ENCODE results near the gene BSDC1. TPM values are rescaled to one million over a fixed set of nuclear protein-coding genes. Genes with fewer than 3 reads are reported as not detected.
"Not testable (repeated sequence)": the region's sequence is repeated elsewhere in the genome, so short reads cannot be mapped to it uniquely, and the experiment has no call there.

Gene BSDC1
- 10 to 100 TPM; 52.5 to 52.6 TPM for total RNA-seq

- H3K9me3 Mint-ChIP-seq = no peaks in the 10 kb centered on the region
- peak within 1 kb of the TSS; percentile 98 for H3K27ac Mint-ChIP-seq
- CTCF ChIA-PET = interaction anchor here (0.7 to 2.4 kb wide), 12 partner anchors 10 to 379 kb away, joined by 3 to 24 read pairs (median 4); partner anchors contain the start of genes KPNA6 and MARCKSL1
- peaks cover 30% of the 10 kb centered on the region for H3K4me1 Mint-ChIP-seq
- peaks cover 13% of the 10 kb centered on the region for H3K27me3 Mint-ChIP-seq
- H3K4me3 Mint-ChIP-seq = peak within 1 kb of the TSS; percentile 100
- POLR2A ChIA-PET = interaction anchor here (0.5 to 2.0 kb wide), 21 partner anchors 13 to 381 kb away, joined by 3 to 11 read pairs (median 4); partner anchors contain the start of genes CCDC28B, IQCC, KHDRBS1 and LCK
- H3K36me3 Mint-ChIP-seq (ENCODE audit: low read depth) = peaks cover 3% of the 10 kb centered on the region
- DNase-seq = peak; percentile 99
Observed at GRCh38 chr1:32394141-32394889, at the start of gene BSDC1. Gene BSDC1 (minus strand): TSS chr1:32394441. CDS start chr1:32394414, 27 bp downstream.

GRCh38 chr1:32441467-32441866 is 47.2 kb upstream of the BSDC1 start:
- H3K27ac Mint-ChIP-seq; H3K4me3 Mint-ChIP-seq; POLR2A ChIA-PET; CTCF ChIA-PET; DNase-seq; H3K4me1 Mint-ChIP-seq; H3K9me3 Mint-ChIP-seq; H3K36me3 Mint-ChIP-seq (ENCODE audit: low read depth): not testable (repeated sequence)
- peaks cover 44% of the 10 kb centered on the region for H3K27me3 Mint-ChIP-seq

- DNase-seq; H3K36me3 Mint-ChIP-seq (ENCODE audit: low read depth); H3K4me1 Mint-ChIP-seq; H3K27ac Mint-ChIP-seq; H3K9me3 Mint-ChIP-seq; POLR2A ChIA-PET; H3K4me3 Mint-ChIP-seq: not testable (repeated sequence)
- CTCF ChIA-PET = interaction anchor here (0.7 kb wide), 1 partner anchor 146 kb away, joined by 3 read pairs; no protein-coding TSS in a partner anchor
- H3K27me3 Mint-ChIP-seq = peaks cover 38% of the 10 kb centered on the region
Observed at GRCh38 chr1:32438777-32439176, 44.5 kb upstream of the BSDC1 start.

GRCh38 chr1:32438136-32438535 is 43.9 kb upstream of the BSDC1 start:
- H3K27ac Mint-ChIP-seq = no peak overlapping the region
- CTCF ChIA-PET = no interaction called here

GRCh38 chr1:32431736-32432400 is 37.6 kb upstream of the BSDC1 start:
- Mint-ChIP-seq H3K9me3 (no peaks in the 10 kb centered on the region), H3K27ac (no peak overlapping the region), H3K27me3 (peaks cover 55% of the 10 kb centered on the region), H3K4me3 (no peak overlapping the region), H3K36me3 (ENCODE audit: low read depth) (no peaks in the 10 kb centered on the region), H3K4me1 (no peaks in the 10 kb centered on the region)
- DNase-seq = no peak
- ChIA-PET CTCF (interaction anchor here (0.7 kb wide), 1 partner anchor 96 kb away, joined by 4 read pairs; no protein-coding TSS in a partner anchor), POLR2A (no interaction called here)

More at GRCh38 chr1:32438136-32438535, 43.9 kb upstream of the BSDC1 start:
- no peak overlapping the region for H3K4me3 Mint-ChIP-seq
- H3K27me3 Mint-ChIP-seq = peaks cover 38% of the 10 kb centered on the region
- H3K36me3 Mint-ChIP-seq (ENCODE audit: low read depth) = no peaks in the 10 kb centered on the region
- POLR2A ChIA-PET = no interaction called here
- no peaks in the 10 kb centered on the region for H3K4me1 Mint-ChIP-seq
- DNase-seq = no peak
- peaks cover 6% of the 10 kb centered on the region for H3K9me3 Mint-ChIP-seq

GRCh38 chr1:32427264-32427963 is 33.2 kb upstream of the BSDC1 start:
- ChIA-PET CTCF (no interaction called here), POLR2A (interaction anchor here (1.2 kb wide), 1 partner anchor 354 kb away, joined by 3 read pairs; no protein-coding TSS in a partner anchor)

GRCh38 chr1:32426489-32427255 is 32.4 kb upstream of the BSDC1 start:
- Mint-ChIP-seq H3K4me3 (no peak overlapping the region), H3K27me3 (peaks cover 55% of the 10 kb centered on the region), H3K27ac (no peak overlapping the region), H3K36me3 (ENCODE audit: low read depth) (no peaks in the 10 kb centered on the region), H3K9me3 (no peaks in the 10 kb centered on the region), H3K4me1 (no peaks in the 10 kb centered on the region)
- no peak for DNase-seq
- CTCF ChIA-PET = interaction anchor here (1.0 to 1.1 kb wide), 2 partner anchors 22 to 25 kb away, joined by 3 to 4 read pairs; no protein-coding TSS in a partner anchor
- POLR2A ChIA-PET = interaction anchor here (1.2 kb wide), 1 partner anchor 353 kb away, joined by 3 read pairs; no protein-coding TSS in a partner anchor

More at GRCh38 chr1:32427264-32427963, 33.2 kb upstream of the BSDC1 start:
- Mint-ChIP-seq H3K36me3 (ENCODE audit: low read depth) (no peaks in the 10 kb centered on the region), H3K27me3 (peaks cover 57% of the 10 kb centered on the region), H3K4me3 (no peak overlapping the region), H3K9me3 (no peaks in the 10 kb centered on the region), H3K27ac (no peak overlapping the region), H3K4me1 (no peaks in the 10 kb centered on the region)
- no peak for DNase-seq

GRCh38 chr1:32421775-32422174 is 27.5 kb upstream of the BSDC1 start:
- no peaks in the 10 kb centered on the region for H3K4me1 Mint-ChIP-seq
- no peaks in the 10 kb centered on the region for H3K9me3 Mint-ChIP-seq
- no peaks in the 10 kb centered on the region for H3K36me3 Mint-ChIP-seq (ENCODE audit: low read depth)
- DNase-seq = no peak
- CTCF ChIA-PET = no interaction called here
- H3K27me3 Mint-ChIP-seq = peaks cover 33% of the 10 kb centered on the region
- POLR2A ChIA-PET = no interaction called here
- no peak overlapping the region for H3K4me3 Mint-ChIP-seq
- no peak overlapping the region for H3K27ac Mint-ChIP-seq

GRCh38 chr1:32414186-32414886 is 20.1 kb upstream of the BSDC1 start:
- DNase-seq = no peak
- Mint-ChIP-seq H3K27me3 (peaks cover 25% of the 10 kb centered on the region), H3K9me3 (no peaks in the 10 kb centered on the region), H3K27ac (no peak overlapping the region), H3K4me1 (peaks cover 3% of the 10 kb centered on the region), H3K36me3 (ENCODE audit: low read depth) (no peaks in the 10 kb centered on the region), H3K4me3 (no peak overlapping the region)
- POLR2A ChIA-PET = interaction anchor here (0.9 kb wide), 1 partner anchor 11 kb away, joined by 3 read pairs; no protein-coding TSS in a partner anchor
- CTCF ChIA-PET = interaction anchor here (0.6 to 4.7 kb wide), 5 partner anchors 13 to 198 kb away, joined by 4 to 42 read pairs (median 8); partner anchors contain the start of genes BSDC1 and MARCKSL1

GRCh38 chr1:32413507-32414185 is 19.4 kb upstream of the BSDC1 start:
- H3K27me3 Mint-ChIP-seq = peaks cover 25% of the 10 kb centered on the region
- H3K4me1 Mint-ChIP-seq = peaks cover 3% of the 10 kb centered on the region
- ChIA-PET POLR2A (no interaction called here), CTCF (interaction anchor here (0.6 to 4.7 kb wide), 7 partner anchors 11 to 299 kb away, joined by 3 to 42 read pairs (median 3); partner anchors contain the start of gene MARCKSL1)
- H3K36me3 Mint-ChIP-seq (ENCODE audit: low read depth) = no peaks in the 10 kb centered on the region
- peak; percentile 77 for DNase-seq
- H3K9me3 Mint-ChIP-seq = no peaks in the 10 kb centered on the region
- no peak overlapping the region for H3K27ac Mint-ChIP-seq
- no peak overlapping the region for H3K4me3 Mint-ChIP-seq

GRCh38 chr1:32411261-32411660 is 17.0 kb upstream of the BSDC1 start:
- Mint-ChIP-seq H3K27me3 (peaks cover 15% of the 10 kb centered on the region), H3K4me3 (no peak overlapping the region), H3K4me1 (peaks cover 5% of the 10 kb centered on the region), H3K9me3 (no peaks in the 10 kb centered on the region), H3K36me3 (ENCODE audit: low read depth) (no peaks in the 10 kb centered on the region), H3K27ac (no peak overlapping the region)
- POLR2A ChIA-PET = interaction anchor here (1.0 kb wide), 1 partner anchor 17 kb away, joined by 3 read pairs; the partner anchor contains the start of gene BSDC1
- no peak for DNase-seq
- CTCF ChIA-PET = interaction anchor here (0.5 to 4.7 kb wide), 5 partner anchors 10 to 199 kb away, joined by 4 to 42 read pairs (median 6); partner anchors contain the start of gene BSDC1

Measured in activated CD4-positive, alpha-beta memory T cell treated with anti-CD3 and anti-CD28 coated beads, Interleukin-2, amount 10 ng/mL, durations not matched to agents 7 days and 5 days (primary cell).